22Rv1 (cell line): ENCODE measurements around the gene RIBC2.

Experiments
- H3K27ac ChIP-seq: fragments of 450-650 bp; 2 replicates; pipeline ENCODE4 v1.5.1; 2017
- CTCF ChIP-seq: fragments of 450-650 bp; IDR thresholded peaks from 2 replicates; pipeline ENCODE4 v1.5.1; 2017; ENCODE audit warnings: mild to moderate bottlenecking
- ZFX ChIP-seq: fragments of 450-650 bp; IDR thresholded peaks from 2 replicates; pipeline ENCODE4 v1.6.1; 2017; ENCODE audit warnings: antibody characterized with exemption, borderline replicate concordance

The RIBC2 gene

GRCh38 chr22:45425101-45425500, 11.6 kb downstream of the RIBC2 start:
- no peak overlapping the region for H3K27ac ChIP-seq
- no peak for TF ChIP-seq CTCF

- H3K27ac ChIP-seq, result no peak overlapping the region
- no peak for TF ChIP-seq ZFX
Observed at GRCh38 chr22:45425531-45426265, 12.2 kb downstream of the RIBC2 start.

- TF ChIP-seq ZFX (no peak), CTCF (no peak)
Observed at GRCh38 chr22:45426387-45426786, 12.9 kb downstream of the RIBC2 start.

GRCh38 chr22:45427114-45427513, 13.6 kb downstream of the RIBC2 start:
- no peak overlapping the region for H3K27ac ChIP-seq
- TF ChIP-seq ZFX (no peak), CTCF (no peak)

More at GRCh38 chr22:45426387-45426786, 12.9 kb downstream of the RIBC2 start:
- H3K27ac ChIP-seq, result no peak overlapping the region

- no peak overlapping the region for H3K27ac ChIP-seq
- no peak for TF ChIP-seq ZFX
- no peak for TF ChIP-seq CTCF
Observed at GRCh38 chr22:45428391-45429385, 15.2 kb downstream of the RIBC2 start.

GRCh38 chr22:45429424-45429823, 15.9 kb downstream of the RIBC2 start:
- no peak overlapping the region for H3K27ac ChIP-seq
- no peak for TF ChIP-seq ZFX
- TF ChIP-seq CTCF, result no peak

- no peak for TF ChIP-seq ZFX
- TF ChIP-seq CTCF, result no peak
- no peak overlapping the region for H3K27ac ChIP-seq
Observed at GRCh38 chr22:45429981-45430775, 16.7 kb downstream of the RIBC2 start.
